HCT116 (cell line): ENCODE data around the gene TMEM184A. TPM values are rescaled to one million over a fixed set of nuclear protein-coding genes. Genes with fewer than 3 reads are reported as not detected.
A peak's percentile ranks its signal among the peaks of the same experiment; 100 is the strongest.

ENCODE experiments used
- ATAC-seq: fragments of 200-7000 bp; cut with Tn5 transposase; 2 replicates; pipeline ENCODE4 v1.9.1; 2020; ENCODE audit warnings: mild to moderate bottlenecking, moderate library complexity
- BruUV-seq: library from RNA; stranded (reverse); fragments of 400-500 nt; replicated peaks from 2 replicates; lab custom pipeline; 2021; lab: Mats Ljungman, UMichigan
- CTCF ChIA-PET: fragments of 300-600 bp; sonication (Branson Sonifier 250); formaldehyde crosslinking; loops from one replicate; lab custom pipeline; 2021; ENCODE audit warnings: antibody characterized with exemption; lab: Charles Lee
- POLR2A ChIA-PET: fragments of 300-600, 350-600 bp; sonication (Branson Sonifier 250); formaldehyde crosslinking; loops from one replicate; lab custom pipeline; 2021; ENCODE audit warnings: antibody characterized with exemption; lab: Charles Lee
- RAD21 ChIA-PET, 2 experiments: fragments of 300-600 bp; sonication (Branson Sonifier 250); formaldehyde crosslinking; loops; one replicate each; lab custom pipeline; 2023; ENCODE audit warnings: low total read pairs in 2 of 2; ENCODE audit not compliant: uncharacterized antibody in 2 of 2, unreplicated experiment in 2 of 2, low non-redundant PET in 1 of 2; lab: Charles Lee
- DNase-seq: peaks from one replicate; pipeline ENCODE4 v3.0.0-alpha.2; 2010; ENCODE audit warnings: low read depth, low spot score
- H2AFZ ChIP-seq: fragments of 200-600 bp; shearing (Covaris generic), sonication (generic); 2 replicates; pipeline ENCODE4 v1.6.1; 2017; ENCODE audit warnings: low read depth, mixed run types, mixed read lengths, antibody characterized with exemption, low read length; ENCODE audit not compliant: poor library complexity, severe bottlenecking
- H3K27ac ChIP-seq: 2 replicates; pipeline ENCODE4 v1.5.1; 2012; ENCODE audit warnings: low read depth, low read length
- H3K27me3 ChIP-seq: fragments of 200-600 bp; sonication (generic); 2 replicates; pipeline ENCODE4 v1.6.1; 2016; ENCODE audit warnings: mixed run types, low read length, mixed read lengths; ENCODE audit not compliant: insufficient read depth
- H3K36me3 ChIP-seq, 2 experiments: fragments of 200-500 bp in 1 of 2; fragments of 200-600 bp in 1 of 2; sonication (Bioruptor generic) in 1 of 2; sonication (generic) in 1 of 2; 2 replicates each; pipeline versions ENCODE4 v1.5.1 to v1.6.1; 2014 to 2016; ENCODE audit warnings: low read length in 2 of 2, inconsistent platforms in 1 of 2, mixed read lengths in 1 of 2, mixed run types in 1 of 2; ENCODE audit not compliant: insufficient read depth in 2 of 2, control insufficient read depth in 1 of 2
- H3K4me1 ChIP-seq, 2 experiments: fragments of 200-600 bp in 1 of 2; sonication (generic) in 1 of 2; 2 replicates each; pipeline versions ENCODE4 v1.5.1 to v1.6.1; 2012 to 2017; ENCODE audit warnings: low read length in 2 of 2, inconsistent platforms in 1 of 2, mild to moderate bottlenecking in 1 of 2, mixed read lengths in 1 of 2, mixed run types in 1 of 2, moderate library complexity in 1 of 2; ENCODE audit not compliant: insufficient read depth in 2 of 2, control insufficient read depth in 1 of 2
- H3K4me2 ChIP-seq: fragments of 200-600 bp; sonication (generic); 2 replicates; pipeline ENCODE4 v1.6.1; 2017; ENCODE audit warnings: mixed run types, low read length, mixed read lengths
- H3K4me3 ChIP-seq, 2 experiments: fragments of 200-600 bp in 1 of 2; sonication (generic) in 1 of 2; replicated peaks in 1 of 2; 2 replicates each; pipeline ENCODE4 v1.5.1; 2011 to 2016; ENCODE audit warnings: low read length in 2 of 2, control low read depth in 1 of 2, low read depth in 1 of 2, mild to moderate bottlenecking in 1 of 2, mixed read lengths in 1 of 2, mixed run types in 1 of 2
- H3K79me2 ChIP-seq: fragments of 200-600 bp; sonication (generic); 2 replicates; pipeline ENCODE4 v1.6.1; 2017; ENCODE audit warnings: mild to moderate bottlenecking, mixed run types, low read length, moderate library complexity, mixed read lengths; ENCODE audit not compliant: insufficient read depth
- H3K9ac ChIP-seq: fragments of 200-600 bp; sonication (generic); 2 replicates; pipeline ENCODE4 v1.6.1; 2016; ENCODE audit warnings: low read length, mixed read lengths
- H3K9me2 ChIP-seq: fragments of 200-600 bp; sonication (generic), shearing (Covaris generic); 2 replicates; pipeline ENCODE4 v1.6.1; 2017; ENCODE audit warnings: mixed run types, mild to moderate bottlenecking, moderate library complexity; ENCODE audit not compliant: insufficient read depth
- H3K9me3 ChIP-seq, 2 experiments: fragments of 200-500 bp in 1 of 2; fragments of 200-600 bp in 1 of 2; sonication (Bioruptor generic) in 1 of 2; sonication (generic) in 1 of 2; 2 replicates each; pipeline ENCODE4 v1.6.1; 2014 to 2017; ENCODE audit warnings: low read length in 2 of 2, mixed read lengths in 2 of 2, inconsistent platforms in 1 of 2, low read depth in 1 of 2, mild to moderate bottlenecking in 1 of 2, mixed run types in 1 of 2, moderate library complexity in 1 of 2; ENCODE audit not compliant: control insufficient read depth in 1 of 2, insufficient read depth in 1 of 2
- H4K20me1 ChIP-seq: fragments of 200-600 bp; sonication (generic), shearing (Covaris generic); 2 replicates; pipeline ENCODE4 v1.6.1; 2017; ENCODE audit warnings: mixed run types, mild to moderate bottlenecking, moderate library complexity; ENCODE audit not compliant: insufficient read depth
- EGR1 ChIP-seq: IDR thresholded peaks from 2 replicates; pipeline ENCODE4 v1.6.1; 2012; ENCODE audit warnings: low read depth
- POLR2AphosphoS5 ChIP-seq: IDR thresholded peaks from 2 replicates; pipeline ENCODE4 v1.6.1; 2011; ENCODE audit warnings: mild to moderate bottlenecking, low read depth, low read length, moderate library complexity
- TCF7L2 ChIP-seq: IDR thresholded peaks from 2 replicates; pipeline ENCODE4 v1.7.0; 2011; ENCODE audit warnings: borderline replicate concordance, inconsistent platforms; ENCODE audit not compliant: insufficient read depth, insufficient read length; ENCODE audit errors: extremely low read depth
- ZBTB33 ChIP-seq: IDR thresholded peaks from 2 replicates; pipeline ENCODE4 v1.6.1; 2011; ENCODE audit warnings: mild to moderate bottlenecking, low read length, moderate library complexity; ENCODE audit not compliant: insufficient replicate concordance; ENCODE audit errors: extremely low read depth
- intact Hi-C: fragments of 100-400 bp; cut with micrococcal nuclease; formaldehyde crosslinking; loops from 2 replicates; pipeline ENCODE4 v1.10.0; 2022
- total RNA-seq: library from RNA; stranded (reverse); gene quantifications from one replicate; pipeline ENCODE4 v1.2.1, GENCODE V29; 2021; ENCODE audit not compliant: unreplicated experiment
- TF ChIP-seq, protein P1 (sequence below): IDR thresholded peaks from 2 replicates; pipeline ENCODE4 v1.6.1; 2012

The TMEM184A gene
- total RNA-seq, 1 experiment from 2014 or later: 34.8 TPM

- H3K4me1 ChIP-seq: peaks cover 50 to 62% of the 10 kb centered on the region in 2 experiments
- no peaks in the 10 kb centered on the region for H3K9me3 ChIP-seq
- POLR2A ChIA-PET: interaction anchor here (0.8 kb wide), 2 partner anchors 19 to 30 kb away, joined by 3 to 5 read pairs; partner anchors contain the start of gene TMEM184A
- H3K27me3 ChIP-seq: no peaks in the 10 kb centered on the region
- H3K27ac ChIP-seq: peak overlapping the region; percentile 83
- intact Hi-C loops: loop anchor here (1.0 kb wide), 2 partner anchors 19 to 33 kb away; partner anchors contain the start of genes INTS1 and TMEM184A
- H3K4me3 ChIP-seq: peak overlapping the region; percentile 38 to 49
- CTCF ChIA-PET: interaction anchor here (1.4 kb wide), 1 partner anchor 19 kb away, joined by 10 read pairs; the partner anchor contains the start of gene TMEM184A
- RAD21 ChIA-PET: interaction anchor here in 1 of 2 experiments (0.7 kb wide), 1 partner anchor 19 kb away, joined by 3 read pairs; the partner anchor contains the start of gene TMEM184A
- peak; percentile 81 for DNase-seq
- H3K36me3 ChIP-seq: peaks cover 11 to 25% of the 10 kb centered on the region in 2 experiments; a peak in 3 of 4 replicates
- peak overlapping the region; percentile 82 for H3K4me2 ChIP-seq
- BruUV-seq: no TSS peak
- TF ChIP-seq ZBTB33: no peak
- no peak for TF ChIP-seq EGR1
- peak; percentile 24; the same call in 1 of the 2 replicates for TF ChIP-seq POLR2AphosphoS5
- TF ChIP-seq TCF7L2: peak; percentile 64
- TF ChIP-seq, protein P1, sequence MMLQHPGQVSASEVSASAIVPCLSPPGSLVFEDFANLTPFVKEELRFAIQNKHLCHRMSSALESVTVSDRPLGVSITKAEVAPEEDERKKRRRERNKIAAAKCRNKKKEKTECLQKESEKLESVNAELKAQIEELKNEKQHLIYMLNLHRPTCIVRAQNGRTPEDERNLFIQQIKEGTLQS: no peak
- TF ChIP-seq, all 23 proteins: peak for 2
- peak; percentile 84 for ATAC-seq
- Histone ChIP-seq H2AFZ (no peak overlapping the region), H3K9ac (peak overlapping the region; percentile 79), H4K20me1 (no peaks in the 10 kb centered on the region; the same call in 1 of the 2 replicates), H3K79me2 (peaks cover 81% of the 10 kb centered on the region), H3K9me2 (no peaks in the 10 kb centered on the region)
Observed at GRCh38 chr7:1536743-1537534, 19.1 kb downstream of the TMEM184A start.
